Activated CD4-positive, CD25-positive, alpha-beta regulatory T cell treated with anti-CD3 and anti-CD28 coated beads, Interleukin-2, amount 50 U/mL, for 16 hours (primary cell): Measurements from ENCODE around the gene APBB1IP.
"Not testable (repeated sequence)": the region's sequence is repeated elsewhere in the genome, so short reads cannot be mapped to it uniquely, and the experiment has no call there.

ENCODE experiments used
- DNase-seq: peaks from one replicate; pipeline ENCODE4 v3.0.0-alpha.2; 2020; ENCODE audit warnings: low read depth, low spot score

Gene APBB1IP

DNA sequence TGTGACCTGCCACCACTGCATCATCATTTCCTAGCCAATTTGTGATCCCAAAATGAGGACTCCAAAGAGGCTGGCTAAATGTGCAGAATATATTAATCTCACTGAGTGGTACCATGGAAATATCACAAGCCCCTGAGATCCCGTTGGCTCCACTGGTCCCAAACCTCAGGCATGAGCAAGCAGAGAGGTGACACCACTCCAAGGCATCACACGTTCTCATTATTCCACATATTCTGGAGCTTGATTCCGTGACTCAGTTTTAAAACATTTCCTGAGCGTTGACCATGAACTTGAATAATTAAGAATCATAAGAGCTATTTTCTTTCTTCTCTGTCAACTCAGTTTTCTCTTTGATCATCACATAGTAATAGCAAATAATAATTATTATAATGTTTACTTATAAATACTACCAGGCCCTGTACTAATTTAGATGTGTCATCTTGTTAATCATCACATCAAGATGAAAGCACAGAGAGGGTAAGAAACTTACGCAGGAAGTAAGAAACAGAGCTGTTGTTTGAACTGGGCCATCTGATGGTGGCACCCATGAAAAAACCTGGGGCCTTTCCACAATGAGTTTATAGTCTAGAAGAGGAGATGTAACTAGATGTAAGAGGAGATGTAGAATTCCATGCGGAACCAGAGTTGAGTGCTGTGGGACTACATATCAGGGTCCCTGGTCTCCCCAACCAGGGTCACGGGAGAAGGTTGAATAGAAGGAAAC is 3.5 kb downstream of the APBB1IP start:
- DNase-seq = no peak

DNA sequence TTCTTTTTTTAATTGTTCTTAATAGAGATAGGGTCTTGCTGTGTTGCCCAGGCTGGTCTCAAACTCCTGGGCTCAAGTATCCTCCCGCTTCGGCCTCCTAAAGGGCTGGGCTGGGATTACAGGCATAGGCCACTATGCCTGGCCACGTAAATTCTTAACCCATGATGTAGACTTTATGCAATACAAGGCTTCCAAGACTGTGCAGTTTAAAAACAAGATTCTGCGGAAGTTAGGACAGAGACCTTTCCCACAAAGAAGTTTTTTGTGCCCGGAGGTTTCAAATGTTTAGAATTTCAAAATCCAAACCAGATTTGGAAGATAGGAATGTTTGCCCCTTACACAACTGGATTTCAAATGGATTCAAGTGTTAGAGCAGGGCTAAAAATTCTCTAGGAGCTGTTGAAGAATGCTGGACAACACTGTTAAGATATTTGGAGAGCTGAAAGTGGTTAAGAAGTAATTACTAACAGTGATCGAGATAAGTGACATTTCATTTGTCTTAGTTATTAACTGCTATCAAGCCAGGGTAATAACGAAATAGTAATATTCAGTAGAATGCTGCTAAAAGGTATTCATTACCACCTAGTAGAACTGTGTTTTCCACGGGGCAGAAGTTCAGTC is 7.4 kb downstream of the APBB1IP start:
- DNase-seq = no peak

DNA sequence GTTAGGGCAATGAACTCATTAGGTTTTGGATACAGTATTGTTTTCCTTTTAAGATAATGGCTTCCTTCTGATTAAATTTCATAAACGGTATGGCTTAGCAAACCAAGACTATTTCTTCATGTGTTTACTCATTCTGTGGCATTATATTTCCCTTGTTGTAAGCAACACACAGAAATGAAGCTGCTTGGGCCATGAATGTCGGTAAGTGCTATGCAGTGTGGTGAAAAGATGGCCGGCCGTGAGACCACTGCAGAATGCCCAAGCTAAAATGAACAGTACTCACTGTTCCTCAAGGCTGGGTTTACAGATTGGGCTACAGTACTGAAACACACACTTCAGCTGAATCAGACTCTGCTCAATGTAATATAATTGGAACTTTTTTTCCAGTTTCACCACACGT is 8.1 kb downstream of the APBB1IP start:
- DNase-seq = no peak

DNA sequence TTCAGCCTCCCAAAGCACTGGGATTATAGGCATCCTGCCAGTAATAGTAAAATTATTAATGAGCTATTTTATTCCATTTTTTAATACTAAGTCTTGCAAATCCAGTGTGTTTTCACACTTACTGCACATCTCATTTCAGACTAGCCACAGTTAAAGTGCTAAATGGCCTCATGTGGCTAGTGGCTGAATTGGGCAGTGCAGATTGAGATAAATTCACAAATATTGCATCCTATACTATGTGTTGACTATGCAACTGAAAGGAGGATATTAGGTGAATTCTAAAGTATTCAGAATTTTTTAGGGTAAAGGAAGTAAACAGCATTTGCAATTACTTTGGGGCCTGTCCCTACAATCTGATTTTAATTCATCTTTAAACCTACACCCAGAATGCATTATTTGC is 10.2 kb downstream of the APBB1IP start:
- no peak for DNase-seq

DNA sequence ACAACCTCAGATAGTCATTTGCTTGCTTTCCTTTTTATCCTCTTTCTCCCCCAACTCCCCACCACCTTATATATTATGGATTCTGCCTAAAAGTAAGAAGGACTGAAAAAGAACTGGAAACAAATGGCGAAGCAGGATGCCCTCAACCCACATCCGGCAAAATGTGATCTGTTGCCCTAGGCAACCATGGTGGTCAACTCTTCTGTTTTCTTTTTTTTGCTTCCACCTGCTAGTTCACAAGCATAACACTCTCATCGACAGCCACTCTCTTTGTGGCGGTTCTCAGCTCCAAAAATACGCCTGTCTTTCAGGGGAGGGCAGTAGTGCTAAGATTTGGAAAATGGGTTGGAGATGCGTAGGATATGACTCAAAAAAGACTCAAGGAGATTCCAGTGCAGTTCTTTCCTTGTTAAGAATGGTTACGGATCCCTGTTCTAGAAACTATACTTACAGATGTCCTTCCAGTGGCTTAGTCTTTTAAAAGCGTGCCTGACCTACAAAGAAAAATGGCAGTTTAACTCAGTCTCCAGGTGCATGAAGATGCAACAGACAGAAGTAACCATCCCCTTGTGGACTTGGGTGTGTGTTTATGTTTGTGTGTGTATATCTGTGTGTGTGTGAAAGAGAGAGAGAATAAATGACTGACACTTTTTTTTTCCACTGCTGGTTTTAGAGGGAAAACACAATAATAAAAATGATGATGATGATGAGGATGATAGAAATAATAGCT is 10.7 kb downstream of the APBB1IP start:
- no peak for DNase-seq

GRCh38 chr10:26449726-26450125 is 11.6 kb downstream of the APBB1IP start:
- no peak for DNase-seq

DNA sequence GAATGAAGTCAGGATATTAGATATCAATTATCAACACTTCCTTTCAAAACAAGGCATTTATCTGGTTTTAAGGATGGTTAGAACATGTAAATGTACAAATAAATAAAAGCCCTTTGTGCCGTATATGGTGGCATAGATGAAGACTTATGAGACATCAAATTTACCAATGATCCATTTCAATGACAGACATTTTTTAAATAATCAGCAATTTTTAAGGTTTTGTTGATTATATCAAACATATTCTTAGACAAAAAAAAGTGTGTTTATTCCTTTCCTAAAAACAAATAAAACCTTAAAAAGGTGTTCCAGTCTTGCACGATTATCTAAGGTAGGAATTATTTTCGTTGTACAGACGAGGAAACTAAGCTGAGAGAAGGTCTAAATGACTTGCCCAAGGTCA is 13.8 kb downstream of the APBB1IP start:
- DNase-seq = no peak

DNA sequence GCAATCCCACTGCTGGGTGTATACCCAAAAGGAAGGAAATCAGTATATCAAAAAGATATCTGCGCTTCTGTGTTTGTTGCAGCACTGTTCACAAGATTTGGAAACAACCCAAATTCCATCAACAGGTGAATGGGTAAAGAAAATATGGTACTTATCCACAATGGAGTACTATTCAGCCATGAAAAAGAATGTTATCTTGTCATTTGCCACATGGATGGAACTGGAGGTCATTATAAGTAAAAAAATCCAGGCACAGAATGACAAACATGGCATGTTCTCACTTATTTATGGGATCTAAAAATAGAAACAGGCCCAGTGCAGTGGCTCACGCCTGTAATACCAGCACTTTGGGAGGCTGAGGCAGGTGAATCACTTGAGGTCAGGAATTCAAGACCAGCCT is 15.7 kb downstream of the APBB1IP start:
- DNase-seq = no peak

GRCh38 chr10:26454891-26455290 is 16.8 kb downstream of the APBB1IP start:
- DNase-seq = no peak

DNA sequence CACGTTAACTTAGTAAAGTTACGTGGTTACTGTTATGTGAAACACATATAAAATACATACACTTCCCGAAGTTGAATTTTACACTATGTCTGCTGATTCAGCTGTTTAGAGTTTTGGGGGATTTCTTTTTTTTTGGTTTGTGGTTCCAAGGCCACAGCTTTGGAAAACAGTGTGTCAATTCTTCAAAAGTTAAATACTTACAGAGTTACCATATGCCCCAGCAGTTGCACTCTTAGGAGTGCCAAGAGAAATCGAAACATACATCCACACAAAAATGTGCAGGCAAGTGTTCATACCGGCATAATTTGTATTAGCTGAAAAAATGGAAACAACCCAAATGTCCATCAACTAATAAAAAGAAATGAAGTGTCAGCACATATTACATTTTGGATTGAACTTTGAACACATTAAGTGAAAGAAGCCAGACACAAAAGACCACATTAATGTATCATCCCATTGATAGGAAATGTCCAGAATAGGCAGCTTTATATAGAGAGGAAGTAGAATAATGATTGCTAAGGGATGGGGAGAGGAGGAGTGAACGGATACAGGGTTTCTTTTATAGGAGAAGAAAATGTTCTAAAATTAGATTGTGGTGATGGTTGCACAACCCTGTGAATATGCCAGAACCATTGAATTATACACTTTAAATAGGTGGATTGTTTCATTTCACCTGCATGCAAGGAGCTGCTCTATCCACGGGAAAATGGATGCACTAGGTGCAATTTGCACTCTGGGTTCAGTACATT is 17.6 kb downstream of the APBB1IP start:
- no peak for DNase-seq

DNA sequence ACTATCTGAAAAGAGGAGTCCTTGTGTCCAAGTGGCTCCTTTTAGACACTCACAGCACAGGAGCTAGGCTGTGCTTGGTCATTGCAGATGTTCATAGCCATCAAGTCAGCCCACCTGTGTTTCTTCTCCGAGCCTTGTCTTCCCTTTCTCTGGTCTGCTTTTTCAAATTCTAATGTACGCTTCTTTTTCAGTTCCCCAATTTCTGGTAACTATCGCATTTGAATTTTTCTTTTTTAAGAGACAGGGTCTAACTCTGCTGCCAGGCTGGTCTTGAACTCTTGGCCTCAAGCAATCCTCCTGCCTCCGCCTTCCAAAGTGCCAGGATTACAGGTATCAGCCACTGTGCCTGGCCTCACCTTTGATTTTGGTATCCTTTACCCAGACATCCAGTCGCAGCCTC is 18.9 kb downstream of the APBB1IP start:
- no peak for DNase-seq

- no peak for DNase-seq
Measured at GRCh38 chr10:26460736-26461135, 22.6 kb downstream of the APBB1IP start.

DNA sequence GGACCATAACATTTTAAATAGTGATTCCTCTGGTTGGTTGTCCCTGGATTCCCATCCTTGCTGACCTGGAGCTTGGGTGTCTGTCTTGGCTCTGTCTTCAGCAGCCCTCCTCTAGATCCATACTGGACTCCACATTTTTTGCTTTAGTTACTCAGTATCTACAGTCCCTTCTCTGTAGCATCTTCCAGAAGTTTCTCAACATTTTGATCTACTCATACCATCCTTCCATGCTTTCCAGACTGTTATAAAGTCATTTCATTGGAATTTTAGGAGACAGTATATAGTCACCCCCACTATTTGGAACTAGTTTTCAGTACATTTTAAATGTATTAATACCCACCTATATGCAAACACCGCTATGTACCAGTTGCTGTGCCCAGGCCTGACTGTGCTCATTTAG is 25.8 kb downstream of the APBB1IP start:
- DNase-seq = no peak

- DNase-seq = no peak
Measured at GRCh38 chr10:26464632-26465280, 26.6 kb downstream of the APBB1IP start.

DNA sequence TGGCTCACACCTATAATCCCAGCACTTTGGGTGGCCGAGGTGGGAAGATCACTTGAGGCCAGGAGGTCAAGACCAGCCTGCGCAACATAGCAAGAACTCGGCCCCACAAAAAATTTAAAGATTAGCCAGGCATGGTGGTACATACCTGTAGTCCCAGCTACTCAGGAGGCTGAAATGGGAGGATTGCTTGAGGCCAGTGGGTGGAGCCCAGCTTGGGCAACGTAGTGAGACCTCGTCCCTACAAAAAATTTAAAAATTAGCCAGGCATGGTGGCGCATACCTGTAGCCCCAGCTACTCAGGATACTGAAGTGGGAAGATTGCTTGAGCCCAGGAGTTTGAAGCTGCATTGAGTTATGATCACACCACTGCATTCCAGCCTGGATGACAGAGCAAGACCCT is 28.4 kb downstream of the APBB1IP start:
- DNase-seq = not testable (repeated sequence)

GRCh38 chr10:26467639-26468038 is 29.5 kb downstream of the APBB1IP start:
- DNase-seq = no peak

DNA sequence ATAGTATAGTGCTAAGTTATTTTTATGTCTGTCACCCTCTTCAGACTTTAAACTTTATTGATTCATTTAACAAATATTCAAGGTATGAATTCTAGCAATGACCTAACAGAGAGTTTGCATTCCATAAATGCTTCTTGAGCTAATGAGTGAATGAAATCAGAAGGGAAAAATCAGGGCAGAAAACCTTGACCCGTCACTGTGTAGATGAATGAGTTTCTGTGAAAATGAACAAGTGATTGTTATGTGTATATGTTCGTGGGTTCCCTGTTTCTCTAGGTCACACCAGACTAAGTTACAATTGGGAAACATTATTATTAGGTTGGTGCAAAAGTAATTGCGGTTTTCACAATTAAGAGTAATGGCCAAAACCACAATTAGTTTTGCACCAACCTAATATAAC is 30.1 kb downstream of the APBB1IP start:
- no peak for DNase-seq

GRCh38 chr10:26468700-26469099 is 30.6 kb downstream of the APBB1IP start:
- DNase-seq = no peak

- no peak for DNase-seq
Measured at GRCh38 chr10:26472492-26472778, 34.3 kb downstream of the APBB1IP start.

- DNase-seq = no peak
Measured at GRCh38 chr10:26474026-26474425, 35.9 kb downstream of the APBB1IP start.

GRCh38 chr10:26474845-26475244 is 36.7 kb downstream of the APBB1IP start:
- not testable (repeated sequence) for DNase-seq

- no peak for DNase-seq
Measured at GRCh38 chr10:26475386-26475785, 37.2 kb downstream of the APBB1IP start.
